OCI-LY1 (cell line): Measurements from ENCODE around the gene ICAM5.

Experiments used
- EZH2 ChIP-seq: fragments of 200-600 bp; sonication (generic), shearing (Covaris generic); IDR thresholded peaks from 2 replicates; pipeline ENCODE4 v1.8.0; 2017; ENCODE audit warnings: borderline replicate concordance, mixed run types, mild to moderate bottlenecking, antibody characterized with exemption, low read length, moderate library complexity, mixed read lengths
- TF ChIP-seq, protein P1 (sequence below): fragments of 200-600 bp; sonication (generic), shearing (Covaris generic); IDR thresholded peaks from 2 replicates; pipeline ENCODE4 v1.5.1; 2017; ENCODE audit warnings: mild to moderate bottlenecking, antibody characterized with exemption, low read length, moderate library complexity, mixed read lengths

DNA sequence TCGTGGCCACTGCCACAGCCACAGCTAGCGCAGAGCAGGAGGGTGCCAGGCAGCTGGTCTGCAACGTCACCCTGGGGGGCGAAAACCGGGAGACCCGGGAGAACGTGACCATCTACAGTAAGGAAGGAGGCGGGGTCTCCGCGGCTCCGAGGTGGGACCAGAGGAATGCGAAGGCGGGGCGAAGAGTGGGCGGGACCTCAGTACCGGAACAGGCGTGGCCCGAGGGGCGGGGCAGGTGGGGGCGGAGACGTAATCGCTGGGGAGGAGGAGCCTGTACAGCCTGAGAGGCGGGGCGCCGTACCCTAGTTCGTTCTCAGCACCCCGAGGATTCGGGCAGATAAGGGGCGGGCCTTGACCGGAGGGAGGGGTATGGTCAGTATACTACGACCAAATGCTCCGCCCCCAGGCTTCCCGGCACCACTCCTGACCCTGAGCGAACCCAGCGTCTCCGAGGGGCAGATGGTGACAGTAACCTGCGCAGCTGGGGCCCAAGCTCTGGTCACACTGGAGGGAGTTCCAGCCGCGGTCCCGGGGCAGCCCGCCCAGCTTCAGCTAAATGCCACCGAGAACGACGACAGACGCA is 2.5 kb downstream of the ICAM5 start:
- TF ChIP-seq, protein P1, sequence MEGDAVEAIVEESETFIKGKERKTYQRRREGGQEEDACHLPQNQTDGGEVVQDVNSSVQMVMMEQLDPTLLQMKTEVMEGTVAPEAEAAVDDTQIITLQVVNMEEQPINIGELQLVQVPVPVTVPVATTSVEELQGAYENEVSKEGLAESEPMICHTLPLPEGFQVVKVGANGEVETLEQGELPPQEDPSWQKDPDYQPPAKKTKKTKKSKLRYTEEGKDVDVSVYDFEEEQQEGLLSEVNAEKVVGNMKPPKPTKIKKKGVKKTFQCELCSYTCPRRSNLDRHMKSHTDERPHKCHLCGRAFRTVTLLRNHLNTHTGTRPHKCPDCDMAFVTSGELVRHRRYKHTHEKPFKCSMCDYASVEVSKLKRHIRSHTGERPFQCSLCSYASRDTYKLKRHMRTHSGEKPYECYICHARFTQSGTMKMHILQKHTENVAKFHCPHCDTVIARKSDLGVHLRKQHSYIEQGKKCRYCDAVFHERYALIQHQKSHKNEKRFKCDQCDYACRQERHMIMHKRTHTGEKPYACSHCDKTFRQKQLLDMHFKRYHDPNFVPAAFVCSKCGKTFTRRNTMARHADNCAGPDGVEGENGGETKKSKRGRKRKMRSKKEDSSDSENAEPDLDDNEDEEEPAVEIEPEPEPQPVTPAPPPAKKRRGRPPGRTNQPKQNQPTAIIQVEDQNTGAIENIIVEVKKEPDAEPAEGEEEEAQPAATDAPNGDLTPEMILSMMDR = no peak
- no peak for TF ChIP-seq EZH2
